Pons (tissue), 1 donor: ENCODE data around the gene UBE4B.

Experiments
- DNase-seq: peaks from one replicate; pipeline ENCODE4 v3.0.0-alpha.2; 2016; ENCODE audit warnings: low spot score

The UBE4B gene

GRCh38 chr1:10033359-10033845, 644 bp downstream of the UBE4B start:
- peak; percentile 54 for DNase-seq

GRCh38 chr1:10042746-10043145, 10.0 kb downstream of the UBE4B start:
- DNase-seq = no peak

GRCh38 chr1:10045480-10046355, 13.0 kb downstream of the UBE4B start:
- peak; percentile 61 for DNase-seq

GRCh38 chr1:10046356-10047085, 13.8 kb downstream of the UBE4B start:
- peak; percentile 51 for DNase-seq

- DNase-seq = no peak
Observed at GRCh38 chr1:10048601-10049000, 15.8 kb downstream of the UBE4B start.

GRCh38 chr1:10050611-10051010, 17.9 kb downstream of the UBE4B start:
- no peak for DNase-seq

GRCh38 chr1:10051656-10052055, 18.9 kb downstream of the UBE4B start:
- DNase-seq = no peak

- no peak for DNase-seq
Observed at GRCh38 chr1:10052347-10052746, 19.6 kb downstream of the UBE4B start.

- peak; percentile 88 for DNase-seq
Observed at GRCh38 chr1:10054465-10054864, 21.7 kb downstream of the UBE4B start.

GRCh38 chr1:10056599-10056987, 23.8 kb downstream of the UBE4B start:
- no peak for DNase-seq

GRCh38 chr1:10057343-10057742, 24.6 kb downstream of the UBE4B start:
- DNase-seq = peak; percentile 48

GRCh38 chr1:10057796-10058195, 25.0 kb downstream of the UBE4B start:
- DNase-seq = no peak

GRCh38 chr1:10059342-10059718, 26.6 kb downstream of the UBE4B start:
- no peak for DNase-seq

GRCh38 chr1:10060311-10061100, 27.7 kb downstream of the UBE4B start:
- DNase-seq = no peak

GRCh38 chr1:10061276-10061675, 28.5 kb downstream of the UBE4B start:
- no peak for DNase-seq

GRCh38 chr1:10063878-10064277, 31.1 kb downstream of the UBE4B start:
- no peak for DNase-seq

GRCh38 chr1:10064416-10065343, 31.9 kb downstream of the UBE4B start:
- no peak for DNase-seq

GRCh38 chr1:10065344-10065685, 32.6 kb downstream of the UBE4B start:
- peak; percentile 75 for DNase-seq

- no peak for DNase-seq
Observed at GRCh38 chr1:10065760-10066159, 33.0 kb downstream of the UBE4B start.

GRCh38 chr1:10068605-10069294, 36.0 kb downstream of the UBE4B start:
- no peak for DNase-seq

- no peak for DNase-seq
Observed at GRCh38 chr1:10070206-10070605, 37.4 kb downstream of the UBE4B start.
